B cell (primary cell): ENCODE results near the gene MAP3K4. TPM values are rescaled to one million over a fixed set of nuclear protein-coding genes. Genes with fewer than 3 reads are reported as not detected.

ENCODE experiments used
- ATAC-seq: fragments of 200-7000 bp; cut with Tn5 transposase; one replicate; pipeline ENCODE4 v1.10.0; 2021; ENCODE audit warnings: low read depth, mild to moderate bottlenecking, moderate number of reproducible peaks, moderate library complexity
- CTCF ChIA-PET: fragments of 350-600 bp; sonication (Branson Sonifier 250); formaldehyde crosslinking; loops from one replicate; lab custom pipeline; 2021; ENCODE audit warnings: antibody characterized with exemption, inconsistent platforms; lab: Charles Lee
- POLR2A ChIA-PET: fragments of 350-600 bp; sonication (Branson Sonifier 250); formaldehyde crosslinking; loops from one replicate; lab custom pipeline; 2021; ENCODE audit warnings: antibody characterized with exemption; lab: Charles Lee
- DNase-seq: peaks from one replicate; pipeline ENCODE4 v3.0.0; 2013
- H2AFZ ChIP-seq: 2 replicates; pipeline ENCODE4 v1.6.1; 2012; ENCODE audit warnings: mild to moderate bottlenecking, low read depth, low read length; ENCODE audit not compliant: insufficient read depth, poor library complexity, severe bottlenecking
- H3K27ac ChIP-seq, 2 donors: 1 replicate in 1 of 2; 2 replicates in 1 of 2; pipeline ENCODE4 v1.5.1; 2012 to 2013; ENCODE audit warnings: low read length in 2 of 2, mild to moderate bottlenecking in 2 of 2, moderate library complexity in 1 of 2
- H3K27me3 ChIP-seq, 4 experiments: fragments of 200-600 bp in 1 of 4; sonication (generic) in 1 of 4; replicated peaks in 1 of 4; 1 replicate in 2 of 4; 2 replicates in 2 of 4; pipeline versions ENCODE4 v1.6.1 to v1.7.0; 2013 to 2016; ENCODE audit warnings: low read length in 3 of 4, mild to moderate bottlenecking in 2 of 4, mixed read lengths in 1 of 4, moderate library complexity in 1 of 4; ENCODE audit not compliant: insufficient read depth in 4 of 4, control insufficient read depth in 3 of 4; ENCODE audit errors: control extremely low read depth in 1 of 4
- H3K36me3 ChIP-seq, 2 experiments: replicated peaks in 1 of 2; 1 replicate in 1 of 2; 2 replicates in 1 of 2; pipeline versions ENCODE4 v1.6.1 to v1.7.1; 2013; ENCODE audit warnings: low read length in 1 of 2; ENCODE audit not compliant: insufficient read depth in 2 of 2, control insufficient read depth in 1 of 2; ENCODE audit errors: control extremely low read depth in 1 of 2, extremely low read depth in 1 of 2
- H3K4me1 ChIP-seq, 2 donors: fragments of 200-600 bp in 1 of 2; sonication (generic) in 1 of 2; 1 replicate in 1 of 2; 2 replicates in 1 of 2; pipeline versions ENCODE4 v1.5.1 to v1.6.1; 2013 to 2017; ENCODE audit warnings: low read length in 2 of 2; ENCODE audit not compliant: control insufficient read depth in 2 of 2, insufficient read depth in 2 of 2
- H3K4me2 ChIP-seq: replicated peaks from 2 replicates; pipeline ENCODE3; 2012; ENCODE audit warnings: mild to moderate bottlenecking, low read depth, low read length; ENCODE audit not compliant: poor library complexity, severe bottlenecking
- H3K4me3 ChIP-seq, 5 experiments: fragments of 200-600 bp in 1 of 5; sonication (generic) in 1 of 5; 1 replicate in 3 of 5; 2 replicates in 2 of 5; pipeline versions ENCODE4 v1.5.1 to v1.7.0; 2011 to 2016; ENCODE audit warnings: low read length in 4 of 5, mild to moderate bottlenecking in 4 of 5, low read depth in 2 of 5, control low read depth in 1 of 5, moderate library complexity in 1 of 5; ENCODE audit not compliant: insufficient read depth in 1 of 5; ENCODE audit errors: control extremely low read depth in 1 of 5, extremely low read depth in 1 of 5
- H3K79me2 ChIP-seq: fragments of 200-600 bp; sonication (generic); one replicate; pipeline ENCODE4 v1.6.0; 2016; ENCODE audit warnings: low read length; ENCODE audit not compliant: control insufficient read depth, insufficient read depth
- H3K9ac ChIP-seq: fragments of 200-600 bp; sonication (generic); 2 replicates; pipeline ENCODE4 v1.6.1; 2017; ENCODE audit warnings: mild to moderate bottlenecking, low read length, moderate library complexity
- H3K9me3 ChIP-seq, 3 donors: one replicate each; pipeline versions ENCODE4 v1.6.1 to v1.7.1; 2013; ENCODE audit warnings: low read length in 2 of 3; ENCODE audit not compliant: control insufficient read depth in 2 of 3, insufficient read depth in 1 of 3; ENCODE audit errors: control extremely low read depth in 1 of 3
- H4K20me1 ChIP-seq: 2 replicates; pipeline ENCODE4 v1.6.0; 2012; ENCODE audit warnings: mild to moderate bottlenecking, low read length; ENCODE audit not compliant: insufficient read depth, control insufficient read depth, poor library complexity, severe bottlenecking
- H3K27ac Mint-ChIP-seq: one replicate; pipeline ENCODE4 v1.8.0; 2021; ENCODE audit warnings: mixed read lengths
- H3K27me3 Mint-ChIP-seq: one replicate; pipeline ENCODE4 v1.8.0; 2021; ENCODE audit warnings: mixed read lengths
- H3K4me1 Mint-ChIP-seq: one replicate; pipeline ENCODE4 v1.8.0; 2021; ENCODE audit warnings: mixed read lengths
- H3K4me3 Mint-ChIP-seq: one replicate; pipeline ENCODE4 v1.8.0; 2021; ENCODE audit warnings: mixed read lengths
- H3K9me3 Mint-ChIP-seq: one replicate; pipeline ENCODE4 v1.8.0; 2022; ENCODE audit warnings: mixed read lengths; ENCODE audit not compliant: insufficient read depth
- EZH2 ChIP-seq: IDR thresholded peaks from 2 replicates; pipeline ENCODE4 v1.6.1; 2012; ENCODE audit warnings: borderline replicate concordance, low read depth, mild to moderate bottlenecking, moderate library complexity, low read length; ENCODE audit not compliant: insufficient read depth, poor library complexity, severe bottlenecking
- WGBS: methylation state at CpG from one replicate; pipeline ENCODE4 v1.1.5; 2013; ENCODE audit warnings: missing lambda C conversion rate; ENCODE audit not compliant: insufficient coverage; 5-methylcytosine and 5-hydroxymethylcytosine counted together
- intact Hi-C: fragments of 100-400 bp; cut with micrococcal nuclease; formaldehyde crosslinking; loops from one replicate; pipeline ENCODE4 v1.10.0; 2022
- polyA plus RNA-seq: library from polyadenylated mRNA; depleted of rRNA; stranded (reverse); fragments of >200 nt; gene quantifications from 2 replicates; pipeline ENCODE4 v1.2.3, GENCODE V29; 2012
- total RNA-seq, 2 donors: library from RNA; stranded (reverse); fragments of 120-200 nt in 1 of 2; gene quantifications; 1 replicate in 1 of 2; 2 replicates in 1 of 2; pipeline versions ENCODE4 v1.2.3 to v1.2.4, GENCODE V29; 2013 to 2022
- TF ChIP-seq, protein P1 (sequence below): fragments of 200-600 bp; IDR thresholded peaks from one replicate; pipeline ENCODE4 v1.8.0; 2022; ENCODE audit warnings: antibody characterized with exemption, mild to moderate bottlenecking

The MAP3K4 gene
- total and polyA plus RNA-seq, 2 donors (not counting 1 experiment from before 2014, with no cell fraction given), result 24.4 to 105 TPM

GRCh38 chr6:161152527-161152862 is 160.9 kb downstream of the MAP3K4 start:
- H3K4me1 Mint-ChIP-seq, result no peaks in the 10 kb centered on the region
- no peaks in the 10 kb centered on the region for H3K79me2 ChIP-seq
- no peaks in the 10 kb centered on the region for H3K36me3 ChIP-seq
- H3K4me2 ChIP-seq, result no peak overlapping the region
- no peaks in the 10 kb centered on the region for H3K9me3 Mint-ChIP-seq
- H3K27ac ChIP-seq, result no peak overlapping the region
- no peak for ATAC-seq
- no peak overlapping the region for H2AFZ ChIP-seq
- peaks cover 0 to 3% (median 0%) of the 10 kb centered on the region in 3 donors for H3K9me3 ChIP-seq
- DNase-seq, result no peak
- 86% methylated on average over 9 of the region's 9 CpGs for WGBS
- H3K27ac Mint-ChIP-seq, result no peak overlapping the region
- no peak for TF ChIP-seq EZH2
- TF ChIP-seq, protein P1, sequence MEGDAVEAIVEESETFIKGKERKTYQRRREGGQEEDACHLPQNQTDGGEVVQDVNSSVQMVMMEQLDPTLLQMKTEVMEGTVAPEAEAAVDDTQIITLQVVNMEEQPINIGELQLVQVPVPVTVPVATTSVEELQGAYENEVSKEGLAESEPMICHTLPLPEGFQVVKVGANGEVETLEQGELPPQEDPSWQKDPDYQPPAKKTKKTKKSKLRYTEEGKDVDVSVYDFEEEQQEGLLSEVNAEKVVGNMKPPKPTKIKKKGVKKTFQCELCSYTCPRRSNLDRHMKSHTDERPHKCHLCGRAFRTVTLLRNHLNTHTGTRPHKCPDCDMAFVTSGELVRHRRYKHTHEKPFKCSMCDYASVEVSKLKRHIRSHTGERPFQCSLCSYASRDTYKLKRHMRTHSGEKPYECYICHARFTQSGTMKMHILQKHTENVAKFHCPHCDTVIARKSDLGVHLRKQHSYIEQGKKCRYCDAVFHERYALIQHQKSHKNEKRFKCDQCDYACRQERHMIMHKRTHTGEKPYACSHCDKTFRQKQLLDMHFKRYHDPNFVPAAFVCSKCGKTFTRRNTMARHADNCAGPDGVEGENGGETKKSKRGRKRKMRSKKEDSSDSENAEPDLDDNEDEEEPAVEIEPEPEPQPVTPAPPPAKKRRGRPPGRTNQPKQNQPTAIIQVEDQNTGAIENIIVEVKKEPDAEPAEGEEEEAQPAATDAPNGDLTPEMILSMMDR, result no peak
- H3K4me3 ChIP-seq, result no peak overlapping the region
- ChIA-PET CTCF (interaction anchor here (0.6 to 5.6 kb wide), 6 partner anchors 10 to 225 kb away, joined by 3 to 38 read pairs (median 4); no protein-coding TSS in a partner anchor), POLR2A (no interaction called here)
- no peaks in the 10 kb centered on the region for H3K4me1 ChIP-seq
- H3K27me3 ChIP-seq, result no peaks in the 10 kb centered on the region
- intact Hi-C loops, result no loop called here
- no peak overlapping the region for H3K9ac ChIP-seq
- H3K4me3 Mint-ChIP-seq, result no peak overlapping the region
- no peaks in the 10 kb centered on the region for H3K27me3 Mint-ChIP-seq
- H4K20me1 ChIP-seq, result no peaks in the 10 kb centered on the region

GRCh38 chr6:161152907-161153662 is 161.5 kb downstream of the MAP3K4 start:
- Histone ChIP-seq H3K9ac (no peak overlapping the region), H3K4me2 (no peak overlapping the region), H3K27ac (no peak overlapping the region), H3K4me3 (no peak overlapping the region), H2AFZ (no peak overlapping the region), H4K20me1 (no peaks in the 10 kb centered on the region), H3K36me3 (no peaks in the 10 kb centered on the region), H3K4me1 (no peaks in the 10 kb centered on the region), H3K79me2 (no peaks in the 10 kb centered on the region), H3K27me3 (no peaks in the 10 kb centered on the region), H3K9me3 (peaks cover 0 to 3% (median 0%) of the 10 kb centered on the region in 3 donors)
- ChIA-PET CTCF (interaction anchor here (0.9 to 5.6 kb wide), 5 partner anchors 9 to 225 kb away, joined by 3 to 38 read pairs (median 4); no protein-coding TSS in a partner anchor), POLR2A (no interaction called here)
- no peaks in the 10 kb centered on the region for H3K9me3 Mint-ChIP-seq
- DNase-seq, result peak; percentile 24
- TF ChIP-seq, protein P1, result peak; percentile 44
- TF ChIP-seq EZH2, result no peak
- ATAC-seq, result no peak
- no peaks in the 10 kb centered on the region for H3K4me1 Mint-ChIP-seq
- intact Hi-C loops, result no loop called here
- H3K4me3 Mint-ChIP-seq, result no peak overlapping the region
- no peaks in the 10 kb centered on the region for H3K27me3 Mint-ChIP-seq
- no peak overlapping the region for H3K27ac Mint-ChIP-seq
- WGBS, result 97% methylated on average over 18 of the region's 18 CpGs
